Activated CD4-positive, alpha-beta T cell treated with anti-CD3 and anti-CD28 coated beads for 1 hour (primary cell): ENCODE data around the gene GNG4.

Source experiments
- DNase-seq: peaks from one replicate; pipeline ENCODE4 v3.0.0-alpha.2; 2020

GNG4 gene

GRCh38 chr1:235649368-235650163 is at the start of gene GNG4:
GNG4 (minus strand) TSS chr1:235649784; CDS start chr1:235583838, 65,946 bp downstream.
- DNase-seq = no peak

- no peak for DNase-seq
These were observed 47.9 kb upstream of the GNG4 start for GRCh38 chr1:235697508-235697907.

- no peak for DNase-seq
These were observed 39.8 kb upstream of the GNG4 start for GRCh38 chr1:235689356-235689755.

GRCh38 chr1:235688096-235688495 is 38.5 kb upstream of the GNG4 start:
- no peak for DNase-seq

- DNase-seq = no peak
These were observed 34.1 kb upstream of the GNG4 start for GRCh38 chr1:235683653-235684052.

GRCh38 chr1:235682216-235682615 is 32.6 kb upstream of the GNG4 start:
- DNase-seq = no peak

- no peak for DNase-seq
These were observed 30.1 kb upstream of the GNG4 start for GRCh38 chr1:235679644-235680043.

GRCh38 chr1:235679005-235679404 is 29.4 kb upstream of the GNG4 start:
- DNase-seq = no peak

GRCh38 chr1:235675152-235675890 is 25.7 kb upstream of the GNG4 start:
- DNase-seq = no peak

GRCh38 chr1:235673981-235674380 is 24.4 kb upstream of the GNG4 start:
- no peak for DNase-seq

GRCh38 chr1:235671992-235672391 is 22.4 kb upstream of the GNG4 start:
- DNase-seq = no peak

- no peak for DNase-seq
These were observed 20.7 kb upstream of the GNG4 start for GRCh38 chr1:235670157-235670776.

GRCh38 chr1:235669277-235669676 is 19.7 kb upstream of the GNG4 start:
- DNase-seq = no peak

- no peak for DNase-seq
These were observed 14.0 kb upstream of the GNG4 start for GRCh38 chr1:235663628-235664027.

GRCh38 chr1:235661568-235661967 is 12.0 kb upstream of the GNG4 start:
- no peak for DNase-seq

- DNase-seq = no peak
These were observed 9.7 kb upstream of the GNG4 start for GRCh38 chr1:235659186-235659771.

- no peak for DNase-seq
These were observed 8.4 kb upstream of the GNG4 start for GRCh38 chr1:235657747-235658526.

GRCh38 chr1:235657269-235657668 is 7.7 kb upstream of the GNG4 start:
- DNase-seq = no peak

GRCh38 chr1:235652364-235652763 is 2.8 kb upstream of the GNG4 start:
- DNase-seq = no peak

- DNase-seq = no peak
These were observed 1.7 kb upstream of the GNG4 start for GRCh38 chr1:235651170-235651806.

- no peak for DNase-seq
These were observed 971 bp upstream of the GNG4 start for GRCh38 chr1:235650341-235651169.
